ENCODE results near the gene PATE1. TPM values are rescaled to one million over a fixed set of nuclear protein-coding genes. Genes with fewer than 3 reads are reported as not detected.
A peak's percentile ranks its signal among the peaks of the same experiment; 100 is the strongest.
"Not testable (repeated sequence)": the region's sequence is repeated elsewhere in the genome, so short reads cannot be mapped to it uniquely, and the experiment has no call there.

Gene PATE1
- not detected in 2 replicates for total RNA-seq (2014; rRNA removed; shearing (Covaris generic))

- DNase-seq (ENCODE audit: low spot score) = no peak
Observed at GRCh38 chr11:125745979-125746378, at the start of gene PATE1. Gene PATE1, plus strand, starts transcription at chr11:125746279. Its CDS starts 26 bp downstream, at chr11:125746305.

GRCh38 chr11:125701018-125701610 is 45.0 kb upstream of the PATE1 start:
- DNase-seq (ENCODE audit: low spot score) = no peak

DNA sequence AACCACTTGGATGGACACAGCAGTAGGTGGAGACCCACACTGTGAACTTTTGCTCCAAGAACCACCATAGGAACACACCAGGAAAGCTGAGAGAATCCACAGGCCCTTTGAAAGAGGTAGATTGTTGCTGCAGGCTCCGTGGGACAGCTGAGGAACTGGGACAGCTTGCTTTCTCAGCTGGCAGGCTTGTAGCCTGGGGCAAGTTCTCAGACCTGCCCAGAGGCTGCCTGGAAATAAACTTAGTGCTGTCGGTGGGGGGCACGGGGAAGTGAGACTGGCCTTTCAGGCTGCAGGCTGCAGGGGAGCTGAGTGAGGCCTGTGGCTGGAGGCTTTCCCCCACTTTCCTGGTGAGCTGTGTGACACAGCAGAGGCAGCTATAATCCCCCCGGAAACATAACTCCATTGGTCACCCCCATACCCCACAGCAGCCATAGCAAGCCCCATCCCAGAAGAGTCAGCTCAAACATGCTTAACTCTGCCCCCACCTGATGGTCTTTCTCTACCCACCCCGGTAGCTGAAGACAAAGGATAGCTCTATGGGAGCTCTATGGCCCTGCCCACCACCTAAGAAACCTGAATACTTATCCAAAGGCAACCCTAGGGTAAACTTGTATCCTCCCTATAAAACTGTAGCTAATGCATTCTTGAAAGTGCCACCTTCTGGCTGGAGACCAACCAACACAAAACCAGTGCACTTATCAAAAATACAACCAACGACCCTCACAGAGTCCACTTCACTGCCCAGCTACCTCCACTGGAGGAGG is 44.0 kb upstream of the PATE1 start:
- no peak for DNase-seq (ENCODE audit: low spot score)

- DNase-seq (ENCODE audit: low spot score) = not testable (repeated sequence)
Observed at GRCh38 chr11:125704686-125705085, 41.4 kb upstream of the PATE1 start.

- no peak for DNase-seq (ENCODE audit: low spot score)
Observed at GRCh38 chr11:125720781-125721180, 25.3 kb upstream of the PATE1 start.

- no peak for DNase-seq (ENCODE audit: low spot score)
Observed at GRCh38 chr11:125724125-125724524, 22.0 kb upstream of the PATE1 start.

DNA sequence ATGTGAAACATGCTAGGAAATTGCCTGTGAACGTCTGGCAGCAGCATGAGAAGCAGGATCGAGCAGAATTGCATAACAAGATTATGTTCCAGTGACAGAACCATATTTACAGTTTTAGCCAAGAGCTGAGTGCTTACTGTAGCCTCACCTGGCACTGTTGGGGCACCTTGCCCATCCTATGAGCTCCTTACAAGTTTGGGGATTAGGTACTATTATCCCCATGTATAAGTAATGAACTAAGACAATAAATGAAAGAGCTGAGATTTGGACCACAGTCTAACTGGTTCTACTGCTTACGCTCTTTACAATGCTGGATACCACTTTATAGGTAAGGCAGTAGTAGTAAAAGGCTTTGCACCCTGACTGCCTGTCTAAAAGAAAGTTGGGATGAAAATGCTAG is 17.1 kb upstream of the PATE1 start:
- no peak for DNase-seq (ENCODE audit: low spot score)

GRCh38 chr11:125740617-125741016 is 5.5 kb upstream of the PATE1 start:
- no peak for DNase-seq (ENCODE audit: low spot score)

DNA sequence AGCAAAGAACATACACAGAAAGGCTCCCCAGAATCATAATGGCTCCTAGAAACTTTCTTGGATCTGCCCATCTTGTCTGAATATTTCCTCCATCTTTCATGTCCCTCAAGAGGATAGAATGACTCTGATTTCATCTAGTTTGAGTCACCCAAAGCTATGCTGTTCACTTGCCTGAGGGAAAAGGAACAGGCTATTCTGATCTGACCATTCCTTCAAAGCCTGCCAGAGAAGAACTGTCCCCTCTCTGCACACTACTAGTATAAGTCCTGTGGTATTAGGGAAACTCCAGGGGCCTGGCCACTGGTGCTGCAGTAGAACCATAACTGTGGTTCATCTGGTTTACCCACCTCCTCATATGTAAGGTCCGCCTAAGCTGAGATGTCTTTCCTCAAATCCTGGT is 2.4 kb upstream of the PATE1 start:
- DNase-seq (ENCODE audit: low spot score) = no peak

- no peak for DNase-seq (ENCODE audit: low spot score)
Observed at GRCh38 chr11:125750629-125751028, 4.5 kb downstream of the PATE1 start.

GRCh38 chr11:125756050-125756449 is 10.0 kb downstream of the PATE1 start:
- no peak for DNase-seq (ENCODE audit: low spot score)

DNA sequence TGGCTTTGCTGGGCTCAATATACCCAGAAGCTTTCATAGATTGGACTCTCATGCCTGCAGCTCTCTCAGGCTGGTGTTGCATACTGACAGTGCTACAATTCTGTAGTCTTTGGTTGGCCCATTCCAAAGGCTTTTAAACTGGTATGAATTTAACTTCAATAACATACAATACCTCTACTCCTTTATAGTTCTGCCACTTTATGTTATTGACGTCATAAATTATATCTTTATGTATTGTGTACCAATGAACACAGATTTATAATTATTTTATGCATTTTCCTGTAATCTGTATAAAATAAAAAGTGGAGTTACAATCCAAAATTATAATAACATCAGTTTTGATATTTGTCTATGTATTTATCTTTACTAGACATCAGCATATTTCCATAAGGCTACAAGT is 16.4 kb downstream of the PATE1 start:
- DNase-seq (ENCODE audit: low spot score) = no peak

- no peak for DNase-seq (ENCODE audit: low spot score)
Observed at GRCh38 chr11:125763483-125763882, 17.4 kb downstream of the PATE1 start.

DNA sequence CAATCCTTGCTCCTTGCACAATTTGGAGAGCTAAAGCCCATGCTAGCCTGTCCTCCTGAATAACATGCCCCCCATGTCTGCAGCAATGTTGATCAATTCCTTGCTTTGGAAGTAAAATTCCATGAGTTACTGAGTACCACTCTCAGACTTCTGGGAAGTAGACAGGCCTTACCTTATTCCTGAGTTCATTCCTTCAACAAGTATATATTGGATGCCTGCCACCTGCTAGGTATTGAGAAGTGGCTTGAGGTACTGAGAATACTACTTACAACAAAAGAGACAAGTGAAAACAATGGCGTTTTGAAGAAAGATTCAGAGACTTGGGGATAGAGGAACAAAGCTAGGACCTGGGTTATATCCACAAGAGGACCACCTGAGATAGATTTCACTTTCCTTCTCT is 20.2 kb downstream of the PATE1 start:
- no peak for DNase-seq (ENCODE audit: low spot score)

- DNase-seq (ENCODE audit: low spot score) = no peak
Observed at GRCh38 chr11:125768336-125769046, 22.4 kb downstream of the PATE1 start.

GRCh38 chr11:125770583-125770982 is 24.5 kb downstream of the PATE1 start:
- no peak for DNase-seq (ENCODE audit: low spot score)

GRCh38 chr11:125772834-125773505 is 26.9 kb downstream of the PATE1 start:
- DNase-seq (ENCODE audit: low spot score) = no peak

DNA sequence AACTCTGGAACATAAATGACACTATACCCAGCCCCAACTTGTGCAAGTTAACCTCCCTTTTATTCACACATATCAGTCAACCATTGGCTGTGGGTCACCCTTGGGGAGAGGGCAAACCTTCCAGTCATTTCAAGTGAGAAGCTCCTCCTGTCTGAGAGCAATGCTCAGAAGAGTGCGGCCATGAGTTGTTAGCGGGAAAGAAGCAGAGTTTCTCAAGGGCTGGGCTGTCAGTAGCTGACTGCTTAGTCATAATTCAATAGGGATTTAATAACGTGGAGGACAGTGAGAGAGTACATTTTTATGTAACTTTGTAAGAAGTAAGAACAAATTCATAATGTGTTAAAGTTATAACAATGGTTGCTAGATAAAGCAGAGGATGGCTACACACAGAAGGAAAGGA is 27.4 kb downstream of the PATE1 start:
- no peak for DNase-seq (ENCODE audit: low spot score)

GRCh38 chr11:125777309-125777708 is 31.2 kb downstream of the PATE1 start:
- DNase-seq (ENCODE audit: low spot score) = peak; percentile 10

- DNase-seq (ENCODE audit: low spot score) = no peak
Observed at GRCh38 chr11:125778728-125779127, 32.6 kb downstream of the PATE1 start, which contains the start of gene PATE2. Gene PATE2, minus strand, starts transcription at chr11:125778828. Its CDS starts 55 bp downstream, at chr11:125778773.

DNA sequence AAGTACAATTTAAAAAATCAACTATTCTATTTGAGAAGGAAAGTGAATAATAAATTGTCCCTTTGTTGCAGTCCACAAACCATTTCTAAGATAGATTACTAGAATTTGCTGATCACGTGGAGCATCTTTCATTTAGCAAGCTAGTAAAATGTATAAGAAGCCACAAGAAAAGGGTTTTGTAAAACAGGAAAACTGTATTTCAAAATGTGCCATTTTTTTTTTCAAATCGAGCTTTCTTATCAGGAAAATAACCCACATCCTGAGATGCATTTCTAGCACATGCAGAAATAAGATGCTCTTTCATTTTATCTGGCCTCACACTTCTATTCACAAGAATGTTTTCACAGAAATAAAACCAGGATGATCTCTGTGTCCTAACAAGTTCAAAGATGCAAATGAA is 38.6 kb downstream of the PATE1 start:
- no peak for DNase-seq (ENCODE audit: low spot score)

DNA sequence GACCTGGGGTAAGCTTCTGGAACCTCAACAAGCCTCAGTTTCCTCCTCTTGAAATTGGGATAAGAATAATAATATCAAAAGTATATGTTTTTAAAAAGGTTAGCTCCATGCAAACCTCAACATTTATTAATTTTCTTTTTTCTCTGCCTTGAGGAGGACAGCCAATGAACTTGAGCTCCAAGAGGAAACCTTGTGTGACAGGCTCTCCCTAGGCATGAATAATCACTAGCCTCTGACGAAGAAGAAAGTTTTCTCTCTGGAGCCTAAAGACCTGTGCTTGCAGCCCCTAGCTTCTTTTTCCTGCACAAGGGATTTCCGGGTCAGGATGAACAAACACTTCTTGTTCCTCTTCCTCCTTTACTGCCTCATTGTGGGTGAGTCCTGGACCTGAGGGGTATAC is 41.7 kb downstream of the PATE1 start, which contains the start of gene PATE3:
Gene PATE3, plus strand, starts transcription at position 301 of the 400 bp plus-strand sequence. Its CDS starts 25 bp downstream, at position 326.
- no peak for DNase-seq (ENCODE audit: low spot score)
